ENCODE results near the gene HS2ST1. TPM values are rescaled to one million over a fixed set of nuclear protein-coding genes. Genes with fewer than 3 reads are reported as not detected.

Gene HS2ST1
- total and polyA plus RNA-seq, 2 donors (not counting 3 experiments of a cell fraction or from before 2014, with no cell fraction given): 5.5 to 31.2 TPM

DNA sequence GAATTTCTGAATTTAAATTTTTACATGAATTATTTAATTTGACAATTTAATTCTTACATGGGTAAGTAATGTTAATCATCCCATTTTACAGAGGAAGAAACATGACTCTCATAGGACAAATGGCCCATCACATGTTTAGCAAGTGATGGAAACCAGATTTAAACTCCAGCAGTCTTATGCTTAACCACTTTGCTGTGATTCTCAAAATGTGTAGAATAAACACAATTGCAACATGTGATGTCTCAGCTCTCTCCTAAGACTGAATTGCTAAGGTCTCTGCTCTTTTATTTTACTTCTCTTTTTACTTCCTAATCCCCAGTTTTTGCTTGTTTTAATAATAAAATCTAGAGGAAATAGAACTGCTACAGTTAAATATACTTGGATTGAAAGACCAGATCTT is 42.8 kb downstream of the HS2ST1 start:
- no peak overlapping the region for H3K4me3 ChIP-seq (replicated peaks in 1 of 3; ENCODE audit: insufficient read depth in 1 of 3, low read depth in 1 of 3, low read length in 3 of 3)
- FAIRE-seq (no peak), DNase-seq (ENCODE audit: low read depth, low spot score) (no peak)
- H3K9me1 ChIP-seq (replicated peaks; ENCODE audit: control insufficient read depth, extremely low read depth, insufficient read depth, low read length): no peaks in the 10 kb centered on the region
- no TSS peak for BruUV-seq (replicated peaks)
- H3K79me2 ChIP-seq (ENCODE audit: control insufficient read depth, insufficient read depth, low read length): no peaks in the 10 kb centered on the region
- H3K4me2 ChIP-seq (ENCODE audit: insufficient read depth, low read length): no peak overlapping the region
- H3K4me1 ChIP-seq (ENCODE audit: control insufficient read depth, extremely low read depth, insufficient read depth, low read length): no peaks in the 10 kb centered on the region
- TF ChIP-seq EZH2 (IDR thresholded peaks at IDR 0.05; ENCODE audit: borderline replicate concordance, low read depth, low read length, severe bottlenecking) (no peak), POLR2A (IDR thresholded peaks at IDR 0.05; ENCODE audit: low read depth, low read length) (no peak), FOS (IDR thresholded peaks at IDR 0.05; ENCODE audit: borderline replicate concordance, insufficient read depth, low read length) (no peak), JUN (IDR thresholded peaks at IDR 0.05; ENCODE audit: borderline replicate concordance, insufficient read depth, insufficient read length, low read depth) (no peak), GATA2 (IDR thresholded peaks at IDR 0.05; ENCODE audit: insufficient read depth, insufficient read length, low read depth, low read length) (no peak), MYC (IDR thresholded peaks at IDR 0.05; ENCODE audit: low read depth, low read length) (no peak)
- TF ChIP-seq, protein P1, sequence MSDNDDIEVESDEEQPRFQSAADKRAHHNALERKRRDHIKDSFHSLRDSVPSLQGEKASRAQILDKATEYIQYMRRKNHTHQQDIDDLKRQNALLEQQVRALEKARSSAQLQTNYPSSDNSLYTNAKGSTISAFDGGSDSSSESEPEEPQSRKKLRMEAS (IDR thresholded peaks at IDR 0.05; ENCODE audit: insufficient read depth, insufficient read length): no peak
- TF ChIP-seq, protein P2, sequence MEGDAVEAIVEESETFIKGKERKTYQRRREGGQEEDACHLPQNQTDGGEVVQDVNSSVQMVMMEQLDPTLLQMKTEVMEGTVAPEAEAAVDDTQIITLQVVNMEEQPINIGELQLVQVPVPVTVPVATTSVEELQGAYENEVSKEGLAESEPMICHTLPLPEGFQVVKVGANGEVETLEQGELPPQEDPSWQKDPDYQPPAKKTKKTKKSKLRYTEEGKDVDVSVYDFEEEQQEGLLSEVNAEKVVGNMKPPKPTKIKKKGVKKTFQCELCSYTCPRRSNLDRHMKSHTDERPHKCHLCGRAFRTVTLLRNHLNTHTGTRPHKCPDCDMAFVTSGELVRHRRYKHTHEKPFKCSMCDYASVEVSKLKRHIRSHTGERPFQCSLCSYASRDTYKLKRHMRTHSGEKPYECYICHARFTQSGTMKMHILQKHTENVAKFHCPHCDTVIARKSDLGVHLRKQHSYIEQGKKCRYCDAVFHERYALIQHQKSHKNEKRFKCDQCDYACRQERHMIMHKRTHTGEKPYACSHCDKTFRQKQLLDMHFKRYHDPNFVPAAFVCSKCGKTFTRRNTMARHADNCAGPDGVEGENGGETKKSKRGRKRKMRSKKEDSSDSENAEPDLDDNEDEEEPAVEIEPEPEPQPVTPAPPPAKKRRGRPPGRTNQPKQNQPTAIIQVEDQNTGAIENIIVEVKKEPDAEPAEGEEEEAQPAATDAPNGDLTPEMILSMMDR (IDR thresholded peaks at IDR 0.05; ENCODE audit: extremely low read depth in 1 of 2, insufficient read depth in 1 of 2, low read depth in 1 of 2, low read length in 2 of 2): no peak
- peaks cover 2% of the 10 kb centered on the region for H4K20me1 ChIP-seq (replicated peaks; ENCODE audit: control insufficient read depth, extremely low read depth, insufficient read depth, low read length)
- dilution Hi-C loops (cut with MboI; ENCODE audit: extremely low pct_ligation_motif_present, low sequenced_read_pairs): no loop called here
- H2AFZ ChIP-seq (ENCODE audit: low read depth, low read length): no peak overlapping the region
- H3K27me3 ChIP-seq (ENCODE audit: control insufficient read depth in 2 of 2, insufficient read depth in 2 of 2, low read length in 2 of 2): no peaks in the 10 kb centered on the region
- H3K27ac ChIP-seq (ENCODE audit: insufficient read depth, low read depth, low read length): no peak overlapping the region
- H3K9me3 ChIP-seq (replicated peaks; ENCODE audit: control insufficient read depth, insufficient read depth, low read length): no peaks in the 10 kb centered on the region
- POLR2A ChIA-PET: no interaction called here
- H3K36me3 ChIP-seq (ENCODE audit: control insufficient read depth in 2 of 2, extremely low read depth in 1 of 2, insufficient read depth in 2 of 2, low read length in 2 of 2): no peaks in the 10 kb centered on the region
- H3K9ac ChIP-seq (replicated peaks; ENCODE audit: extremely low read depth, insufficient read depth, low read length): no peak overlapping the region
- CTCF ChIA-PET: interaction anchor here (1.3 to 1.8 kb wide), 2 partner anchors 9 to 18 kb away, joined by 3 to 5 read pairs; no protein-coding TSS in a partner anchor
- intact Hi-C loops (cut with micrococcal nuclease): no loop called here
